ENCODE measurements around the gene SH3GLB1. TPM values are rescaled to one million over a fixed set of nuclear protein-coding genes. Genes with fewer than 3 reads are reported as not detected.

Gene SH3GLB1
- total and polyA plus RNA-seq, 9 of the 15 experiments (the other 6 are each of a cell fraction or from before 2014, with no cell fraction given) = 8.6 to 34.2 (median 24.2) TPM

DNA sequence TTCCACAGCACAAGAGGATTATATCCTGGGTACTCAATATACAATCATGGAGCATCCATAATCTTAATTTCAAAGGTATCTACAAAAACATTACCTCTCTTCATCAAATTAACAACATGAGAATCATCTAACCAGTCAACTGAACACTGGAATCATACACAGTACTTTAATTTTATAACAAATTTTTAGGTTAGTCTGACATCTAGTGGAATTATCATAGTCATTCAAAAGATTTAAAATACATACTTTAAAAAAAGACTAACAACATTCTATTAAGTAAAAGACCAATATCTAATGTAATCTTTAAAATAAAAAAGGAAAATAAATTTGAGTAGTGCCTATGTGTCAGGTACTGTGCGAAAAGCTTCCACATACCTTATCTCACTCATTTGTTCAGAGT is 16.8 kb upstream of the SH3GLB1 start (continued):
- no peak for TF ChIP-seq HNRNPL (IDR thresholded peaks at IDR 0.05; ENCODE audit: low read depth, low read length)
- TF ChIP-seq, protein P1, sequence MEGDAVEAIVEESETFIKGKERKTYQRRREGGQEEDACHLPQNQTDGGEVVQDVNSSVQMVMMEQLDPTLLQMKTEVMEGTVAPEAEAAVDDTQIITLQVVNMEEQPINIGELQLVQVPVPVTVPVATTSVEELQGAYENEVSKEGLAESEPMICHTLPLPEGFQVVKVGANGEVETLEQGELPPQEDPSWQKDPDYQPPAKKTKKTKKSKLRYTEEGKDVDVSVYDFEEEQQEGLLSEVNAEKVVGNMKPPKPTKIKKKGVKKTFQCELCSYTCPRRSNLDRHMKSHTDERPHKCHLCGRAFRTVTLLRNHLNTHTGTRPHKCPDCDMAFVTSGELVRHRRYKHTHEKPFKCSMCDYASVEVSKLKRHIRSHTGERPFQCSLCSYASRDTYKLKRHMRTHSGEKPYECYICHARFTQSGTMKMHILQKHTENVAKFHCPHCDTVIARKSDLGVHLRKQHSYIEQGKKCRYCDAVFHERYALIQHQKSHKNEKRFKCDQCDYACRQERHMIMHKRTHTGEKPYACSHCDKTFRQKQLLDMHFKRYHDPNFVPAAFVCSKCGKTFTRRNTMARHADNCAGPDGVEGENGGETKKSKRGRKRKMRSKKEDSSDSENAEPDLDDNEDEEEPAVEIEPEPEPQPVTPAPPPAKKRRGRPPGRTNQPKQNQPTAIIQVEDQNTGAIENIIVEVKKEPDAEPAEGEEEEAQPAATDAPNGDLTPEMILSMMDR (IDR thresholded peaks at IDR 0.05 in 2 of 3, conservative IDR thresholded peaks at IDR 0.05 in 1 of 3; ENCODE audit: insufficient read depth in 2 of 3, low read depth in 1 of 3, low read length in 3 of 3) = peak in 1 of 3 experiments; percentile 28; a peak in 2 of 6 replicates
- TF ChIP-seq, protein P2, sequence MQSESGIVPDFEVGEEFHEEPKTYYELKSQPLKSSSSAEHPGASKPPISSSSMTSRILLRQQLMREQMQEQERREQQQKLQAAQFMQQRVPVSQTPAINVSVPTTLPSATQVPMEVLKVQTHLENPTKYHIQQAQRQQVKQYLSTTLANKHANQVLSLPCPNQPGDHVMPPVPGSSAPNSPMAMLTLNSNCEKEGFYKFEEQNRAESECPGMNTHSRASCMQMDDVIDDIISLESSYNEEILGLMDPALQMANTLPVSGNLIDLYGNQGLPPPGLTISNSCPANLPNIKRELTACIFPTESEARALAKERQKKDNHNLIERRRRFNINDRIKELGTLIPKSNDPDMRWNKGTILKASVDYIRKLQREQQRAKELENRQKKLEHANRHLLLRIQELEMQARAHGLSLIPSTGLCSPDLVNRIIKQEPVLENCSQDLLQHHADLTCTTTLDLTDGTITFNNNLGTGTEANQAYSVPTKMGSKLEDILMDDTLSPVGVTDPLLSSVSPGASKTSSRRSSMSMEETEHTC (IDR thresholded peaks at IDR 0.05) = no peak
- TF ChIP-seq, protein P3, sequence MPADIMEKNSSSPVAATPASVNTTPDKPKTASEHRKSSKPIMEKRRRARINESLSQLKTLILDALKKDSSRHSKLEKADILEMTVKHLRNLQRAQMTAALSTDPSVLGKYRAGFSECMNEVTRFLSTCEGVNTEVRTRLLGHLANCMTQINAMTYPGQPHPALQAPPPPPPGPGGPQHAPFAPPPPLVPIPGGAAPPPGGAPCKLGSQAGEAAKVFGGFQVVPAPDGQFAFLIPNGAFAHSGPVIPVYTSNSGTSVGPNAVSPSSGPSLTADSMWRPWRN (IDR thresholded peaks at IDR 0.05; ENCODE audit: low read depth) = no peak
- no peak for TF ChIP-seq ZNF408 (CRISPR knock-in tag; IDR thresholded peaks at IDR 0.05; ENCODE audit: low read depth)
- no peak for TF ChIP-seq NFYB (IDR thresholded peaks at IDR 0.05; ENCODE audit: extremely low read depth, insufficient read length)
- TF ChIP-seq PHF21A (IDR thresholded peaks at IDR 0.05; ENCODE audit: borderline replicate concordance, low read depth) = no peak
- TF ChIP-seq, protein P4, sequence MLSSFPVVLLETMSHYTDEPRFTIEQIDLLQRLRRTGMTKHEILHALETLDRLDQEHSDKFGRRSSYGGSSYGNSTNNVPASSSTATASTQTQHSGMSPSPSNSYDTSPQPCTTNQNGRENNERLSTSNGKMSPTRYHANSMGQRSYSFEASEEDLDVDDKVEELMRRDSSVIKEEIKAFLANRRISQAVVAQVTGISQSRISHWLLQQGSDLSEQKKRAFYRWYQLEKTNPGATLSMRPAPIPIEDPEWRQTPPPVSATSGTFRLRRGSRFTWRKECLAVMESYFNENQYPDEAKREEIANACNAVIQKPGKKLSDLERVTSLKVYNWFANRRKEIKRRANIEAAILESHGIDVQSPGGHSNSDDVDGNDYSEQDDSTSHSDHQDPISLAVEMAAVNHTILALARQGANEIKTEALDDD (IDR thresholded peaks at IDR 0.05) = no peak
- no peak for TF ChIP-seq ESRRB (CRISPR knock-in tag; IDR thresholded peaks at IDR 0.05; ENCODE audit: borderline replicate concordance)
- TF ChIP-seq, protein P5, sequence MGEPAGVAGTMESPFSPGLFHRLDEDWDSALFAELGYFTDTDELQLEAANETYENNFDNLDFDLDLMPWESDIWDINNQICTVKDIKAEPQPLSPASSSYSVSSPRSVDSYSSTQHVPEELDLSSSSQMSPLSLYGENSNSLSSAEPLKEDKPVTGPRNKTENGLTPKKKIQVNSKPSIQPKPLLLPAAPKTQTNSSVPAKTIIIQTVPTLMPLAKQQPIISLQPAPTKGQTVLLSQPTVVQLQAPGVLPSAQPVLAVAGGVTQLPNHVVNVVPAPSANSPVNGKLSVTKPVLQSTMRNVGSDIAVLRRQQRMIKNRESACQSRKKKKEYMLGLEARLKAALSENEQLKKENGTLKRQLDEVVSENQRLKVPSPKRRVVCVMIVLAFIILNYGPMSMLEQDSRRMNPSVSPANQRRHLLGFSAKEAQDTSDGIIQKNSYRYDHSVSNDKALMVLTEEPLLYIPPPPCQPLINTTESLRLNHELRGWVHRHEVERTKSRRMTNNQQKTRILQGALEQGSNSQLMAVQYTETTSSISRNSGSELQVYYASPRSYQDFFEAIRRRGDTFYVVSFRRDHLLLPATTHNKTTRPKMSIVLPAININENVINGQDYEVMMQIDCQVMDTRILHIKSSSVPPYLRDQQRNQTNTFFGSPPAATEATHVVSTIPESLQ (CRISPR knock-in tag; IDR thresholded peaks at IDR 0.05) = no peak
- no peak for TF ChIP-seq TBL1XR1 (IDR thresholded peaks at IDR 0.05; ENCODE audit: low read length in 2 of 2)
- TF ChIP-seq, protein P6, sequence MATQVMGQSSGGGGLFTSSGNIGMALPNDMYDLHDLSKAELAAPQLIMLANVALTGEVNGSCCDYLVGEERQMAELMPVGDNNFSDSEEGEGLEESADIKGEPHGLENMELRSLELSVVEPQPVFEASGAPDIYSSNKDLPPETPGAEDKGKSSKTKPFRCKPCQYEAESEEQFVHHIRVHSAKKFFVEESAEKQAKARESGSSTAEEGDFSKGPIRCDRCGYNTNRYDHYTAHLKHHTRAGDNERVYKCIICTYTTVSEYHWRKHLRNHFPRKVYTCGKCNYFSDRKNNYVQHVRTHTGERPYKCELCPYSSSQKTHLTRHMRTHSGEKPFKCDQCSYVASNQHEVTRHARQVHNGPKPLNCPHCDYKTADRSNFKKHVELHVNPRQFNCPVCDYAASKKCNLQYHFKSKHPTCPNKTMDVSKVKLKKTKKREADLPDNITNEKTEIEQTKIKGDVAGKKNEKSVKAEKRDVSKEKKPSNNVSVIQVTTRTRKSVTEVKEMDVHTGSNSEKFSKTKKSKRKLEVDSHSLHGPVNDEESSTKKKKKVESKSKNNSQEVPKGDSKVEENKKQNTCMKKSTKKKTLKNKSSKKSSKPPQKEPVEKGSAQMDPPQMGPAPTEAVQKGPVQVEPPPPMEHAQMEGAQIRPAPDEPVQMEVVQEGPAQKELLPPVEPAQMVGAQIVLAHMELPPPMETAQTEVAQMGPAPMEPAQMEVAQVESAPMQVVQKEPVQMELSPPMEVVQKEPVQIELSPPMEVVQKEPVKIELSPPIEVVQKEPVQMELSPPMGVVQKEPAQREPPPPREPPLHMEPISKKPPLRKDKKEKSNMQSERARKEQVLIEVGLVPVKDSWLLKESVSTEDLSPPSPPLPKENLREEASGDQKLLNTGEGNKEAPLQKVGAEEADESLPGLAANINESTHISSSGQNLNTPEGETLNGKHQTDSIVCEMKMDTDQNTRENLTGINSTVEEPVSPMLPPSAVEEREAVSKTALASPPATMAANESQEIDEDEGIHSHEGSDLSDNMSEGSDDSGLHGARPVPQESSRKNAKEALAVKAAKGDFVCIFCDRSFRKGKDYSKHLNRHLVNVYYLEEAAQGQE (IDR thresholded peaks at IDR 0.05; ENCODE audit: borderline replicate concordance) = peak; percentile 6; the same call in 1 of the 2 replicates
- TF ChIP-seq, protein P6 (CRISPR knock-in tag; IDR thresholded peaks at IDR 0.05; ENCODE audit: low read depth) = no peak

Data from K562 (cell line).